HEK293T (cell line): ENCODE measurements around the gene SYTL2.

ENCODE experiments used
- CTCF ChIA-PET: fragments of 350-600 bp; formaldehyde crosslinking; extraction: SDS; loops from one replicate; lab custom pipeline; 2021; ENCODE audit warnings: antibody characterized with exemption, inconsistent platforms; lab: Yijun Ruan, JAX
- POLR2A ChIA-PET: fragments of 350-600 bp; formaldehyde crosslinking; extraction: SDS; loops from one replicate; lab custom pipeline; 2020; ENCODE audit warnings: antibody characterized with exemption, inconsistent platforms; lab: Yijun Ruan, JAX
- DNase-seq: peaks from one replicate; pipeline ENCODE4 v3.0.0; 2012; ENCODE audit warnings: mixed read lengths; ENCODE audit errors: extremely low spot score
- ARNT ChIP-seq: fragments of 450-650 bp; IDR thresholded peaks from 2 replicates; pipeline ENCODE4 v1.6.1; 2017; ENCODE audit warnings: mild to moderate bottlenecking
- BHLHE40 ChIP-seq: fragments of 450-650 bp; IDR thresholded peaks from 2 replicates; pipeline ENCODE4 v1.6.1; 2016; ENCODE audit warnings: mild to moderate bottlenecking, moderate library complexity, borderline replicate concordance
- CTBP1 ChIP-seq: fragments of 450-650 bp; IDR thresholded peaks from 2 replicates; pipeline ENCODE4 v1.6.1; 2016; ENCODE audit warnings: borderline replicate concordance
- ELF4 ChIP-seq: fragments of 450-650 bp; IDR thresholded peaks from 2 replicates; pipeline ENCODE4 v1.6.1; 2017; ENCODE audit warnings: antibody characterized with exemption
- FOXA1 ChIP-seq: fragments of 450-650 bp; IDR thresholded peaks from 2 replicates; pipeline ENCODE4 v1.6.1; 2016; ENCODE audit warnings: mild to moderate bottlenecking
- FOXK2 ChIP-seq: fragments of 450-650 bp; IDR thresholded peaks from 2 replicates; pipeline ENCODE4 v1.6.1; 2016; ENCODE audit warnings: mild to moderate bottlenecking
- FOXM1 ChIP-seq: fragments of 450-650 bp; IDR thresholded peaks from 2 replicates; pipeline ENCODE4 v1.6.1; 2017; ENCODE audit warnings: mild to moderate bottlenecking, borderline replicate concordance
- HDGF ChIP-seq: fragments of 450-650 bp; IDR thresholded peaks from 2 replicates; pipeline ENCODE4 v1.6.1; 2017; ENCODE audit warnings: antibody characterized with exemption, borderline replicate concordance
- L3MBTL2 ChIP-seq: fragments of 450-650 bp; conservative IDR thresholded peaks from 2 replicates; pipeline ENCODE4 v1.6.1; 2016; ENCODE audit warnings: mild to moderate bottlenecking
- LEF1 ChIP-seq: fragments of 450-650 bp; IDR thresholded peaks from 2 replicates; pipeline ENCODE4 v1.6.1; 2017; ENCODE audit warnings: mild to moderate bottlenecking, borderline replicate concordance
- NFRKB ChIP-seq: fragments of 450-650 bp; IDR thresholded peaks from 2 replicates; pipeline ENCODE4 v1.6.1; 2016; ENCODE audit warnings: mild to moderate bottlenecking, moderate library complexity
- SP1 ChIP-seq: fragments of 450-650 bp; IDR thresholded peaks from 2 replicates; pipeline ENCODE4 v1.6.1; 2017
- SUZ12 ChIP-seq: fragments of 450-650 bp; IDR thresholded peaks from 2 replicates; pipeline ENCODE4 v1.6.1; 2016; ENCODE audit warnings: mild to moderate bottlenecking
- TARDBP ChIP-seq: fragments of 450-650 bp; IDR thresholded peaks from 2 replicates; pipeline ENCODE4 v1.6.1; 2016
- ZNF384 ChIP-seq: fragments of 450-650 bp; IDR thresholded peaks from 2 replicates; pipeline ENCODE4 v1.6.1; 2016
- TF ChIP-seq, protein P1 (sequence below): fragments of 450-650 bp; IDR thresholded peaks from 2 replicates; pipeline ENCODE4 v1.6.1; 2016

SYTL2 gene

DNA sequence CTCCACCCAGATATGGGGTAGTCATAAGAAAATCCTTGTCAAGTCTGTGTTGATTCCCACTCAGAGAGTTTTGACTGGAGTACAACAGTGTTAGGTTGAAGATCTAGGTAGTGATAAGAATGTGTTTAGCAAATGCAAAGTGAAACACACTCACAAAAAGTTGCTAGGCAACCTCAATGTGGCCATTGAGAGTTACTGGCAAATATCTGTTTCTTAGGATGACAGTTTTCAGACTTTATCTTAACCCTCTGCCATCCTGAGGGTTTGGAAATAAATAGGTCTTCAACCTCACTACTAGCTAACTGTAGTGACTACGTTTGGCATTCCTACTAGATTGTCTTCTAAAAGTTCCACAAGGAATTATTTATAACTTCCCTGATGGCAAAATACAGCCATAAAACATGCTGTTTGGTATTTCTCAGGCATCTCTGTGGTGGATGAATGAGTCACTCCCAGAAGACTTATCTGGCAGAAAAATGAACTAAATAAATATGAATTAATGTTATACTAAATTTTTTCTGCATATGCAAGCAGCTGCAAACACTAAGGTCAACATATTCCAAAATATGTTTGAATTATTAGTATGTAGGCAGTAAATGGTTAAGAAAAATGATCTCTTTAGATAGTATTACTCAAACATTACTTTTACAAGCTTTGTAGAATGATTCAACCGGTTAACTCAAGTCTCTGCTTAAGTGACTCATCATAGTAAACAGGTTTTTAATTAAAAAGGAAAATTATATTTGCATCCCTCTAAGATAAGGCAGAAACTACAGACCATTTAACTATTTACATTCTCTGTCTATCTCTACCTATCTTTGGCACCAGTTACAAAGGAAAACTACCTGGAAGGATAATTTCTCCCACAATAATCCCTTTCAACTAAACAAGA is 17.1 kb upstream of the SYTL2 start:
- no peak for TF ChIP-seq ARNT
- POLR2A ChIA-PET, result no interaction called here
- DNase-seq, result no peak
- CTCF ChIA-PET, result interaction anchor here (0.6 kb wide), 1 partner anchor 744 kb away, joined by 3 read pairs; no protein-coding TSS in a partner anchor

DNA sequence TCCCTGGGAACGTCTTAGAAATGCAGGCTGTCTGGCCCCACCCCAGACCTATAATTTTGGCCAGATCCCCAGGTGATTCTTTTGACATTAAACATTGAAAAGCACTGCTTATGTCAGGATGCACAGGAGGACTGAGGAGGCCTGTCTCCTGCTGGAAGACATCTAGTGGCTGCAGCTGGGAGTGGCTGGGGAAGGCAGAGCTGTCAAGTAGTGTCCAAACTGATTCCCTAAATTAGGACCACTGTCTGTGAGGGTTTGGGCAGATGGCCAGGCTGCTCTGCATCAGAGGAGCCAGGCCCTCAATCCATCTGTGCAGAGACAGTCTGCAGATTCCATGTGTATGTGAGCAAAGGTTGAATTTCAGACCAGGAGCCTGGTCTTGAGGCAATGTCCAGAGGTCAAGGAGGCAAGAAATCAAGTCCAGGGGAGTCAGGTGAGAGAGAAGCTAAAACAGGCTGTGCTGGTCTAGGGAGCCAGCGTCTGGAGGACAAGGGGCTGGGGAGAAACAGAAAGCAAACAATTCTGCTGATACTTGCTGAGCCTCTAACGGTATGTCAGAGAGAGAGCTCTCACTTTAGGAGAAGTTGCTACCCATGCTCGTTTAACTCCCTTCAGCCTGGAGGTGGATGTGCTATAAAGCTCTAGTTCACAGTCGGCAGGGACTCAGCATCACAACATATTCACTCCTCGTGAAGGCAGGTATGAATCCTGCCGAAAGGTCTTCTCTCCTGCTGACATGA is 15.3 kb upstream of the SYTL2 start:
- DNase-seq, result peak; percentile 57
- CTCF ChIA-PET, result interaction anchor here (0.6 to 1.3 kb wide), 6 partner anchors 8 to 1475 kb away, joined by 3 to 6 read pairs (median 4); no protein-coding TSS in a partner anchor
- no peak for TF ChIP-seq FOXK2
- no peak for TF ChIP-seq FOXA1
- no peak for TF ChIP-seq ZNF384
- no peak for TF ChIP-seq SP1
- no peak for TF ChIP-seq HDGF
- no peak for TF ChIP-seq SUZ12
- TF ChIP-seq CTBP1, result no peak
- no peak for TF ChIP-seq TARDBP
- POLR2A ChIA-PET, result no interaction called here

DNA sequence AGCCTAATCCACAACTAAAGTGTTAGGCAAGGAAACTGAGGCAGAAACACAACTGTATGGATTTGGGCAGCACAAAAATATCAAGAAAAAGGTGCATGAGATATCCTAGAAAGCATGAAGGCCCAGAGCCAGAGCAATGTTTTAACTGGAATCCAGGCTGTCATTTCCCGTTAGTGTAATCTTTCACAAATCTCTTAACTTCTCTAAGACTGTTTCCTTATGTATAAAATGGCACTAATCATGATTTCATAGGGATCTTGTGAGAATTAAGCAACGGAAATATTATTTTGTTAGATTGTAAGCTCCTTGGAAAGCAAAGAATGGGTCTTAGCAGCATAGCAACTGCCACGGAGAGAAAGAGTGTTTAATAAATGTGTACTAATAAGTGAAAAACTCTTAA is 14.7 kb upstream of the SYTL2 start:
- TF ChIP-seq TARDBP (no peak), FOXM1 (no peak), SP1 (no peak), CTBP1 (no peak), SUZ12 (no peak), L3MBTL2 (no peak), NFRKB (no peak), HDGF (no peak), BHLHE40 (no peak), ARNT (no peak), FOXK2 (no peak), LEF1 (no peak), FOXA1 (no peak), ELF4 (no peak), ZNF384 (no peak)
- TF ChIP-seq, protein P1, sequence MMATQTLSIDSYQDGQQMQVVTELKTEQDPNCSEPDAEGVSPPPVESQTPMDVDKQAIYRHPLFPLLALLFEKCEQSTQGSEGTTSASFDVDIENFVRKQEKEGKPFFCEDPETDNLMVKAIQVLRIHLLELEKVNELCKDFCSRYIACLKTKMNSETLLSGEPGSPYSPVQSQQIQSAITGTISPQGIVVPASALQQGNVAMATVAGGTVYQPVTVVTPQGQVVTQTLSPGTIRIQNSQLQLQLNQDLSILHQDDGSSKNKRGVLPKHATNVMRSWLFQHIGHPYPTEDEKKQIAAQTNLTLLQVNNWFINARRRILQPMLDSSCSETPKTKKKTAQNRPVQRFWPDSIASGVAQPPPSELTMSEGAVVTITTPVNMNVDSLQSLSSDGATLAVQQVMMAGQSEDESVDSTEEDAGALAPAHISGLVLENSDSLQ, result no peak
- DNase-seq, result no peak
- POLR2A ChIA-PET, result no interaction called here
- CTCF ChIA-PET, result interaction anchor here (0.6 to 1.3 kb wide), 3 partner anchors 9 to 589 kb away, joined by 3 read pairs; no protein-coding TSS in a partner anchor

DNA sequence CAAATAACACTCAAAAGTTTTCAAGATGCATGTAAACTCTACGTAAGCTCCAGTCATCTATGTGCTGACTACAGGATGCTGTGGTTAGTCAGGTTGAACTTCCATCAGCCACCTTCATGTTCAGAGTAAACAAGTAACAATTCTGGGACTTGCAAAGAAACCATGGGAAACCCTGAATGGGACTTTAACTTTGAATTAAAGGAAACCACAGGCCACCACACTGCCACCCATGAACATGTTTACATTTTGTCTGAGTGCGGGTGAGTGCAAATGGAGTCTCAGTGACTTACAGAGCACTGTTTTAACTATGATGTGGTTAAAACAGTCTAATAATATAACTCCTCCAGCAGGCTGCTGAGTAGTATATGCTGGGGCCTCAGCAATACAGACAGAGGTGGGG is 12.9 kb upstream of the SYTL2 start:
- no peak for DNase-seq
- ChIA-PET CTCF (no interaction called here), POLR2A (no interaction called here)
- TF ChIP-seq FOXM1 (no peak), ZNF384 (no peak), FOXA1 (no peak), TARDBP (no peak), LEF1 (no peak), BHLHE40 (no peak), ARNT (no peak), SP1 (no peak), HDGF (no peak), NFRKB (no peak), FOXK2 (no peak), L3MBTL2 (no peak), CTBP1 (no peak)
- TF ChIP-seq, protein P1, result no peak

DNA sequence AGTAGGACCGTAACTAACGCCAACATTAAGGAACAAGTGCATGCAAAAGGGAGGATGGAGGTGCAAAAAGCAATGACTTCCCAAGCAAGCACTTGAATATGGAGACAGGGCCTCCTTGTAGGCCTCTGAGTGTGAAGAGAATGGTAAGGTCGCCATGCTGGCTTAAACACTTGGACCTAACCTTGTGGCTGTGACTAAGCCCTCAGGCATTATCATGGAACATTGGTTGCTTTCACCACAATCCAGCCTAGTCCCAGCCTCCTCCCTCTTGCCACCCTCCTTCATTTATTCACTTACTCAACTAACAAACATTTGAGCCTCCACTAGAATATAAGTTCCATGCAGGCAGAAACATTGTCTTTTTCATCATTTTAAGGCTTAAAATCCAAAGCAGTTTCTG is 11.9 kb upstream of the SYTL2 start:
- TF ChIP-seq HDGF, result no peak
- no peak for TF ChIP-seq FOXM1
- no peak for TF ChIP-seq LEF1
- no peak for TF ChIP-seq FOXK2
- no peak for TF ChIP-seq ZNF384
- TF ChIP-seq, protein P1, result no peak
- no peak for TF ChIP-seq ARNT
- ChIA-PET POLR2A (no interaction called here), CTCF (no interaction called here)
- no peak for DNase-seq

DNA sequence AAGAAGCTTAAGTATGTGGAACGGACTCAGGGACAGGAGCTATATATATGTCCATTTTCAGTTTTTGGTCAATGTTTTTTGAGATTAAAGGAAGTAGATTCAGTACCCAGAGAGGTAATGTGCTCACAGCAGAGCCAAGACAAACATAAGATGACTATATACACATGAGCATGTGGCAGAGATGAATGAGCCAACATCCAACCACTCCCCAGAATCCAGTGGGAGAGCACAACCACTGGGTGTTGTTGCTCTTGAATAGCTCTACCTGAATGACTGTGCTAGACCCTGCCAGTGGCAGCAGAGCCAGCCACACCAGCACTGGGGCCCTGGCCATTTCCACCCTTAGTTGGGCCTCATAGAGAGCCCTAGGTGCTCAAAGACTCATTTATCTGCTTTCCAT is 10.7 kb upstream of the SYTL2 start:
- CTCF ChIA-PET, result no interaction called here
- no peak for DNase-seq
- TF ChIP-seq L3MBTL2 (no peak), NFRKB (no peak), HDGF (no peak), ZNF384 (no peak), ELF4 (no peak)
- POLR2A ChIA-PET, result no interaction called here
